H9 (cell line): ENCODE measurements around the gene PCARE. TPM values are rescaled to one million over a fixed set of nuclear protein-coding genes. Genes with fewer than 3 reads are reported as not detected.

Source experiments
- DNase-seq: peaks from one replicate; pipeline ENCODE4 v3.0.0-alpha.2; 2017
- H2AFZ ChIP-seq: one replicate; pipeline ENCODE4 v1.6.1; 2013; ENCODE audit warnings: mild to moderate bottlenecking, low read length, control low read depth, moderate library complexity
- H2AK5ac ChIP-seq: 2 replicates; pipeline ENCODE4 v1.6.1; 2013; ENCODE audit warnings: low read length, control low read depth, mixed read lengths; ENCODE audit not compliant: insufficient read length
- H2BK120ac ChIP-seq: one replicate; pipeline ENCODE4 v1.6.1; 2013; ENCODE audit warnings: low read depth, mild to moderate bottlenecking, low read length, control low read depth, inconsistent platforms; ENCODE audit not compliant: poor library complexity, severe bottlenecking
- H2BK12ac ChIP-seq: 2 replicates; pipeline ENCODE4 v1.6.1; 2013; ENCODE audit warnings: low read length, control low read depth, mixed read lengths, low read depth; ENCODE audit not compliant: insufficient read length
- H2BK15ac ChIP-seq: 2 replicates; pipeline ENCODE4 v1.6.1; 2013; ENCODE audit warnings: low read depth, low read length, control low read depth
- H2BK20ac ChIP-seq: one replicate; pipeline ENCODE4 v1.6.1; 2013; ENCODE audit warnings: low read depth, mild to moderate bottlenecking, low read length, control low read depth, inconsistent platforms; ENCODE audit not compliant: poor library complexity, severe bottlenecking
- H2BK5ac ChIP-seq: 2 replicates; pipeline ENCODE4 v1.6.1; 2013; ENCODE audit warnings: low read length, control low read depth, mixed read lengths; ENCODE audit not compliant: insufficient read length
- H3K14ac ChIP-seq: 2 replicates; pipeline ENCODE4 v1.6.1; 2013; ENCODE audit warnings: low read length, control low read depth; ENCODE audit not compliant: insufficient read depth
- H3K18ac ChIP-seq: 2 replicates; pipeline ENCODE4 v1.6.1; 2013; ENCODE audit warnings: low read depth, mild to moderate bottlenecking, mixed read lengths, low read length, control low read depth; ENCODE audit not compliant: insufficient read length
- H3K23ac ChIP-seq: 2 replicates; pipeline ENCODE4 v1.6.1; 2013; ENCODE audit warnings: low read length, control low read depth, mixed read lengths, low read depth; ENCODE audit not compliant: insufficient read length
- H3K23me2 ChIP-seq: 2 replicates; pipeline ENCODE4 v1.6.1; 2013; ENCODE audit warnings: low read depth, mild to moderate bottlenecking, mixed read lengths, low read length, control low read depth; ENCODE audit not compliant: insufficient read length, poor library complexity, severe bottlenecking
- H3K27ac ChIP-seq: 2 replicates; pipeline ENCODE4 v1.5.1; 2013; ENCODE audit warnings: low read length, control low read depth, mixed read lengths, low read depth; ENCODE audit not compliant: insufficient read length
- H3K27me3 ChIP-seq: 2 replicates; pipeline ENCODE4 v1.6.1; 2013; ENCODE audit warnings: low read length, control low read depth, inconsistent platforms; ENCODE audit not compliant: insufficient read depth
- H3K4ac ChIP-seq: 2 replicates; pipeline ENCODE4 v1.6.1; 2013; ENCODE audit warnings: low read depth, mild to moderate bottlenecking, control low read depth, inconsistent platforms, low read length, moderate library complexity
- H3K4me1 ChIP-seq: 2 replicates; pipeline ENCODE4 v1.6.1; 2013; ENCODE audit warnings: low read length, control low read depth, inconsistent platforms; ENCODE audit not compliant: insufficient read depth
- H3K4me2 ChIP-seq: 2 replicates; pipeline ENCODE4 v1.6.1; 2013; ENCODE audit warnings: low read length, control low read depth, mixed read lengths; ENCODE audit not compliant: insufficient read length, insufficient read depth
- H3K56ac ChIP-seq: 2 replicates; pipeline ENCODE4 v1.6.1; 2013; ENCODE audit warnings: low read depth, mild to moderate bottlenecking, mixed read lengths, low read length, control low read depth; ENCODE audit not compliant: insufficient read length
- H3K79me1 ChIP-seq: 2 replicates; pipeline ENCODE4 v1.6.1; 2013; ENCODE audit warnings: low read depth, mild to moderate bottlenecking, moderate library complexity, low read length, control low read depth, inconsistent platforms; ENCODE audit not compliant: insufficient read depth, poor library complexity, severe bottlenecking
- H3K79me2 ChIP-seq: 2 replicates; pipeline ENCODE4 v1.6.1; 2013; ENCODE audit warnings: low read length, control low read depth, inconsistent platforms; ENCODE audit not compliant: insufficient read depth
- H3K9ac ChIP-seq: 2 replicates; pipeline ENCODE4 v1.6.1; 2013; ENCODE audit warnings: low read length, control low read depth, mixed read lengths; ENCODE audit not compliant: insufficient read length; ENCODE audit errors: extremely low read depth
- H3K9me3 ChIP-seq: one replicate; pipeline ENCODE4 v1.6.1; 2013; ENCODE audit warnings: low read depth, low read length, inconsistent platforms; ENCODE audit not compliant: control insufficient read depth
- H3T11ph ChIP-seq: one replicate; pipeline ENCODE4 v1.6.1; 2013; ENCODE audit warnings: mild to moderate bottlenecking, low read length, control low read depth, inconsistent platforms
- H4K20me1 ChIP-seq: one replicate; pipeline ENCODE4 v1.6.1; 2013; ENCODE audit not compliant: control insufficient read depth, insufficient read length, insufficient read depth
- H4K5ac ChIP-seq: 2 replicates; pipeline ENCODE4 v1.6.1; 2013; ENCODE audit warnings: low read depth, mild to moderate bottlenecking, mixed read lengths, low read length, control low read depth; ENCODE audit not compliant: insufficient read length
- H4K8ac ChIP-seq: replicated peaks from 2 replicates; pipeline ENCODE4 v1.6.1; 2013; ENCODE audit warnings: low read length, control low read depth, mixed read lengths, low read depth; ENCODE audit not compliant: insufficient read length
- H4K91ac ChIP-seq: 2 replicates; pipeline ENCODE4 v1.6.1; 2013; ENCODE audit warnings: low read depth, mild to moderate bottlenecking, moderate library complexity, mixed read lengths, low read length, control low read depth; ENCODE audit not compliant: insufficient read length
- H3K27ac Mint-ChIP-seq, 3 experiments: 2 replicates in 2 of 3; 3 replicates in 1 of 3; pipeline ENCODE4 v1.8.0; 2020 to 2021; ENCODE audit warnings: mixed read lengths in 3 of 3, mild to moderate bottlenecking in 1 of 3, moderate library complexity in 1 of 3
- H3K27me3 Mint-ChIP-seq: 2 replicates; pipeline ENCODE4 v1.8.0; 2021; ENCODE audit warnings: low read depth, mild to moderate bottlenecking, moderate library complexity, mixed read lengths
- H3K36me3 Mint-ChIP-seq, 3 experiments: 2 replicates in 2 of 3; 3 replicates in 1 of 3; pipeline ENCODE4 v1.8.0; 2020 to 2021; ENCODE audit warnings: low read depth in 3 of 3, mixed read lengths in 3 of 3; ENCODE audit not compliant: insufficient read depth in 1 of 3
- H3K4me1 Mint-ChIP-seq, 2 experiments: 2 replicates each; pipeline ENCODE4 v1.8.0; 2020; ENCODE audit warnings: mixed read lengths in 2 of 2
- H3K4me3 Mint-ChIP-seq, 2 experiments: 2 replicates in 1 of 2; 3 replicates in 1 of 2; pipeline ENCODE4 v1.8.0; 2020 to 2021; ENCODE audit warnings: mild to moderate bottlenecking in 2 of 2, mixed read lengths in 2 of 2, moderate library complexity in 1 of 2
- H3K9me3 Mint-ChIP-seq, 2 experiments: 2 replicates in 1 of 2; 3 replicates in 1 of 2; pipeline ENCODE4 v1.8.0; 2020; ENCODE audit warnings: mild to moderate bottlenecking in 2 of 2, mixed read lengths in 2 of 2, moderate library complexity in 1 of 2
- CTCF ChIP-seq: fragments of 200-600 bp; sonication (generic); conservative IDR thresholded peaks from 3 replicates; pipeline ENCODE4 v1.8.0; 2021; ENCODE audit warnings: antibody characterized with exemption, mild to moderate bottlenecking
- WGBS: extraction: QIAGEN DNeasy Blood & Tissue Kit; methylation state at CpG from one replicate; pipeline ENCODE4 v1.1.7; 2013; ENCODE audit warnings: missing lambda C conversion rate, low lambda C conversion rate, mixed read lengths; ENCODE audit not compliant: insufficient read length; ENCODE audit errors: extremely low coverage; 5-methylcytosine and 5-hydroxymethylcytosine counted together
- total RNA-seq: library from RNA; stranded (reverse); gene quantifications from 2 replicates; pipeline ENCODE4 v1.2.1, GENCODE V29; 2021

PCARE gene
- total RNA-seq, 1 experiment from 2014 or later, result not detected

- Histone ChIP-seq H3K27ac (no peak overlapping the region), H3K79me1 (no peaks in the 10 kb centered on the region), H3K9ac (no peak overlapping the region), H4K20me1 (no peaks in the 10 kb centered on the region), H2BK120ac (no peak overlapping the region), H3K14ac (no peak overlapping the region), H4K91ac (no peak overlapping the region), H3K4ac (no peak overlapping the region), H4K8ac (no peak overlapping the region), H2AK5ac (no peak overlapping the region), H3T11ph (no peak overlapping the region), H2BK15ac (no peak overlapping the region), H3K4me1 (no peaks in the 10 kb centered on the region), H4K5ac (no peak overlapping the region), H2BK5ac (no peak overlapping the region), H3K23ac (no peak overlapping the region), H3K56ac (no peak overlapping the region), H3K23me2 (peaks cover 4% of the 10 kb centered on the region), H2BK20ac (no peak overlapping the region), H2BK12ac (no peak overlapping the region), H2AFZ (no peak overlapping the region), H3K9me3 (no peaks in the 10 kb centered on the region), H3K27me3 (peaks cover 31% of the 10 kb centered on the region; the same call in 1 of the 2 replicates), H3K4me2 (peak overlapping the region; percentile 15), H3K79me2 (no peaks in the 10 kb centered on the region), H3K18ac (no peak overlapping the region)
- Mint-ChIP-seq H3K4me3 (peak overlapping the region; percentile 65 to 88), H3K27ac (no peak overlapping the region), H3K9me3 (no peaks in the 10 kb centered on the region; a peak in 1 of 5 replicates), H3K36me3 (no peaks in the 10 kb centered on the region), H3K27me3 (peaks cover 81% of the 10 kb centered on the region), H3K4me1 (peaks cover 3 to 9% of the 10 kb centered on the region in 2 experiments)
- no peak for DNase-seq
- WGBS, result no CpG with 5 or more reads among the region's 10 CpGs
- TF ChIP-seq CTCF, result no peak
Measured at GRCh38 chr2:29114586-29114945, 40.2 kb upstream of the PCARE start.
